Measurements from ENCODE around the gene AEBP1.
"Not testable (repeated sequence)": the region's sequence is repeated elsewhere in the genome, so short reads cannot be mapped to it uniquely, and the experiment has no call there.

The AEBP1 gene

DNA sequence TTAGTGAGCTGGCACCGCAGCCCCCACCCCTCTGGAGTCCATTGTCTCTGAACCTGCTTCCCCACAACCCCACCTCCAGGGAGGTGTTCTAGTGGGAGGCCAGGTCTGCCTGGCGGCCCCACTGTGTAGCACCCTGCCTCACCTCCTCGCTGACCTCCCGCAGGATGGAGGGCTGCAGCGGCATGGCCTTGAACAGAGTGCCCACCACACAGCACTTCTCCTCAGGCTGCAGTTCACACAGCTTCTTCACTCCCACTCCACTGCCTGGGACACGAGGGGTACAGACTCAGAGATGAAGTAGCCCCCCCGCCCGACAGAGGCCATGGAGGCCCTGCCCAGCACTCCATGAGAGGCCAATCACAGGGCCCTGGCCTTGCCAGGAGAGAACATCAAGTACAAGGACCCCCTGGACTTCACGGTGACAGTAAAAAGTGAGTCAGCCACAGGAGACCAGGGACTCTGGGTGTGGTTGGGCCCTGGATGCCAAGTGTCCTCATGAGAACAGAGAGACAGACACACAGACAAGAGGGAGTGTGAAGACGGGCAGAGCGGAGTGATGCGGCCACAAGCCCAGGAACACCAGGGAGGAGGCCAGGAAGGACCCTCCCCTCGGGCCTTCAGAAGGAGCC is 13.8 kb downstream of the AEBP1 start:
- DNase-seq (ENCODE audit: low read depth) = no peak

GRCh38 chr7:44119829-44120380 is 15.8 kb downstream of the AEBP1 start:
- no peak for DNase-seq (ENCODE audit: low read depth)

- no peak for DNase-seq (ENCODE audit: low read depth)
Observed at GRCh38 chr7:44120395-44120794, 16.2 kb downstream of the AEBP1 start.

GRCh38 chr7:44121761-44122420 is 17.7 kb downstream of the AEBP1 start:
- DNase-seq (ENCODE audit: low read depth) = no peak

DNA sequence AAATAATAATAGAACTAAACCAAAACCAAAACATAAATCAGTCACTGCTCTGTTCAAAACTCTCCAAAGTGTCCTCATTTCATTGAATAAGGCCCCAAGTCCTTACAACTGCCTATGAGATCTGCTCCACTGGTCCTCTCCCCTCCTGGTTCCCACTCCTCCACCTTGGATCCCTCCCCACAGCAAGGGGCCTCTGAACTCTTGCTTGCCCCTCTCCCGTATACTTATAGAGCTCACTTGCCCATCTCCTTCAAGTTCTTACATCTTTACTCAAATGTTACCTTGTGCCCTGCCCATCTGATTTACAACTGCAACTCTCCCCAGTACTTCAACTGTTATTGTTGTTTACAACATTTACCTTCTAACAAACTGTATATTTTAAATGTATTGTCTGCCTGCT is 18.4 kb downstream of the AEBP1 start:
- no peak for DNase-seq (ENCODE audit: low read depth)

DNA sequence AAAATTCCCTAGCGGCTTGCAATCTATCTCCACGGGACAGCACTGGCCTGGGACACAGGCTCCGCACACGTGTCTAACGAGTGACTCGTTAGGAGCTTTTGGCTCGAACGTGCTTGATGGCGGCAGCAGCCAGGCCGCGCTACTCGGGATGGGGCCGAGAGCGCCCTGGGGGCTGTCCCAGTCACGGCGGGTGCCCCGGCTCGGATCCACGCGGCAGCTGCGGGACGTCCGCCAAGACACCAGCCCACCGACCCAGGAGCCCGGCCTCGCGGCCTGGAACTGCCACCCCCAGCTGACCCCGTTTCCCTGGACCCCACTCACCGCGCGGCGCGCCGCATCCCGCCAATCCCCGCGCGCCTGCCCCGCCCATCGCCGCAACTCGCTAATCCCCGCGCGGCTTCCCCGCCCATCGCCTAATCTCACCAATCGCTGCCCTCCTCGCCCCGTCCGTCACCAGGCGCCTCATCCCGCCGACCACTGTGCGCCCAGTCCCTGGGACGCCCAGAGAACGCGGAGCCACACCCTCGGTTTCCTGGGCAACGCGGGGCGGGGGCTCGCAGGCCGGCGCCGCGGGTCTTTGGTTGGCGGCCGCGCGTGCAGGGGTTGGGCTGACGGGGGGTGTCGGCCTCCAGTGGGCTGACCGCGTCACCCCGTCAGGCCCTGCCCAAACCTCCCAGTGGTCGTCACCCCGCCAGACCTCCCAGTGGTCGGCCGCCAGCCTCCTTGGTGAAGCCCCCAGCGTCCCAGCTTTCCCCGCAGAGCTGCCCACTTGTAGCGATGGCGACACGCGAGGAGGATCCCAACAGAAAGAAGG is 19.3 kb downstream of the AEBP1 start, which contains the start of gene POLD2:
Gene POLD2 (minus strand): TSS at position 359 of the 814 bp plus-strand sequence. CDS start 1,495 bp downstream, outside the sequence.
- peak; percentile 72 for DNase-seq (ENCODE audit: low read depth)

GRCh38 chr7:44124822-44125202 is 20.7 kb downstream of the AEBP1 start:
- DNase-seq (ENCODE audit: low read depth) = no peak

DNA sequence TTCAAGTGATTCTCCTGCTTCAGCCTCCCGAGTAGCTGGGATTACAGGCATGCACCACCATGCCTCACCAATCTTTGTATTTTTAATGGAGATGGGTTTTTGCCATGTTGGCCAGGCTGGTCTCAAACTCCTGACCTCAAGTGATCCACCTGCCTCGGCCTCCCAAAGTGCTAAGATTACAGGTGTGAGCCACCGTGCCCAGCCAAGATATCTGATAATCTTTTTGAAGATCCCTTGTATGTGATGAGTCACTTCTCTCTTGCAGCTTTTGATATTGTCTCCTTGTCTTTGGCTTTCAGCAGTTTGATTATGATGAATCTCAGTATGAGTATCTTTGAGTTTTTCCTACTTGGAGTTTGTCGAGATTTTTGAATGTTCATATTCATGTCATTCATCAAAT is 22.4 kb downstream of the AEBP1 start:
- DNase-seq (ENCODE audit: low read depth) = not testable (repeated sequence)

GRCh38 chr7:44127161-44127560 is 23.0 kb downstream of the AEBP1 start:
- no peak for DNase-seq (ENCODE audit: low read depth)

GRCh38 chr7:44128721-44129582 is 24.8 kb downstream of the AEBP1 start:
- no peak for DNase-seq (ENCODE audit: low read depth)

GRCh38 chr7:44131173-44132029 is 27.3 kb downstream of the AEBP1 start:
- no peak for DNase-seq (ENCODE audit: low read depth)

- peak; percentile 27 for DNase-seq (ENCODE audit: low read depth)
Observed at GRCh38 chr7:44132039-44132438, 27.9 kb downstream of the AEBP1 start.

GRCh38 chr7:44133295-44133694 is 29.1 kb downstream of the AEBP1 start:
- no peak for DNase-seq (ENCODE audit: low read depth)

DNA sequence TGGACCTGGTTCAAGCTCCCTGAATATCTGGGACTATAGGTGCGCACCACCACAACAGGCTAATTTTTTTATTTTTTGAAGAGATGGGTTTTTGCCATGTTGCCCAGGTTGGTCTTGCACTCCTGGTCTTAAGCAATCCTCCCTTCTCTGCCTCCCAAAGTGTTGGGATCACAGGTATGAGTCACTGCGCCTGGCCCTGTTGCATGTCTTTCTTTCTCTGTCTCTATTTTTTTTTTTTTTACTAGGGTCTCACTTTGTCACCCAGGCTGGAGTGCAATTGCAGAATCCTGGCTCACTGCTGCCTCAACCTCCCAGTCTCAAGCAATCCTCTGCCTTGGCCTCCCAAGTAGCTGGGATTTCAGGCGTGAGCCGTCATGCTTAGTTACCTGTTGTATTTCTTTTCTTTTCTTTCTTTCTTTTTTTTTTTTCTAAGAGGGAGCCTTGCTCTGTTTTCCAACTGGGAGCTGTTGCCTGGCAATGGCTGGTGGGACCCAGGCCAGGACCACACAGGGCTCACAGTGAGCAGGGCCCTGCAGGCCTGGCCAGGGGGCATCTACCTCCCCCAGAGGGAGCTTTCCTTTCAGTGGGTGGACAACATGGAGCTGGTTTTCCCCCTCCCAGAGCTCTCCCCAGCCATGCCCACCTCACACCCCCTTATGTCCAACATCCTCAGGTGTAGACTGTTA is 30.9 kb downstream of the AEBP1 start:
- DNase-seq (ENCODE audit: low read depth) = no peak

DNA sequence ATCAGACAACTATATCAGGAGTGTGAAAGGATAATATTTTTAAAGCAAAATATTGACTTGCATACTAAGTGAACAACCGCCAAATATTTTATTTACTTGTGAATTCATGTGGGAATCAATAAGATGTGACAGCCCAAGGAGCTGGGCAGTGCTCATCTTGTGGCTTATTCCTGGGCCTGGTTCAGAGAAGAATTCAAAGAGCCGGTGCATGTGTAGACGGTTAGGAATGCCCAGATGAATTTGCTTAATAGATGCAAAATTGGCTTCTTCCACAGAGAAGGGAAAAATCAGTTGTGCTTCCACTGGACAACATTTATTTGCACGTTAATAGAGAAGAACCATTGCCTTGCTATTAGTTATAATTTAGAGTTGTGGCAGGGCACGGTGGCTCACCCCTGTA is 32.6 kb downstream of the AEBP1 start:
- DNase-seq (ENCODE audit: low read depth) = no peak

DNA sequence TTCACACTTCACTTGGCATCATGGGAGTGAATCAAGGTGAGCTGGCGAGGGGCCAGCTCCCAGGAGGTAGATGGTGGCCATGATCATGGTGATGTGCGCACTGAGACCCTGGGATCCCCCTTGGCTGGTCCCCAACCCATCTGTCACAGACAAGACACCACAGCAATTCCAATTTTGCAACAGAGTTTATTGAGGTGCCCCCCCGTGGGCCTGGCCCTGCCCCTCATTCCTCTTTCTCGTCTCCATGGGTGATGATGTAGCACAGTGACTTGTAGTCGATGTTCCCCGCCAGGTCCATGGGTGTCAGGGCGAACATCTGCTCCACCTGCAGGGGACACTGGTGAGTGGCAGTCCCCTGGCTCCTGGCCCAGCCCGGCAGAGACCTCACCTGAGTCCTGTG is 34.6 kb downstream of the AEBP1 start:
- no peak for DNase-seq (ENCODE audit: low read depth)

- DNase-seq (ENCODE audit: low read depth) = no peak
Observed at GRCh38 chr7:44139311-44140010, 35.3 kb downstream of the AEBP1 start.

- no peak for DNase-seq (ENCODE audit: low read depth)
Observed at GRCh38 chr7:44140341-44140740, 36.2 kb downstream of the AEBP1 start.

DNA sequence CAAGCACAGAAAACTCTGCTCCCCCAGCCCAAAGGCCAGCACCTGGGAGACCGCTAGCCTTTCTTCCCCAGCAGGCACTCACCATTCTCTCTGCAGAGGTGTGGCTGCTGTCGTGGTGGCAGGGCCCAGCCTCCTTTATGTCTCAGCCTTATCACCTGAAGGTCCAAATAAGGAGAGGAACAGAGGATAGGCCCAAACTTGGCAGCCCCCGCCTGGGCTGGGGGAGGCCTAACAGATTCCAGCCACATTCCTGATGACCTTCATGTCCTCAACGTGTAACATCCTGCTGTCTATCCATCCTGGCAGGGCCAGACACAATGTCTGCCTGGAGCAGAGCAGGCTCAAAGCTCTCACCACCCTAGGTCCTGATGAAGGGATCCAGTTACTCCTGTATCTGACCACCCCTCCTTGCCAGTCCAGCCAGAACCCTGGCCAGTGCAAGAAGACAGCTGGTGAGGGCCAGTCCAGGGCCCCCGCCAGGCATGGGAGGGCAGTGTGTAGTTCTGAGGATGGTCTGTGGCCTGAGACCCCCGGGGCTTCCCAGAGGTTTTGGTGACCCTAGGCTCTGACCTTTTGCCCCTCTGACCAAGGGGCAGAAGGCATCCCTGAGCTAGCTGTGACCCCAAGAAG is 37.2 kb downstream of the AEBP1 start, which contains the start of gene MYL7:
Gene MYL7 (minus strand): TSS at position 112 of the 630 bp plus-strand sequence. CDS start 27 bp downstream, at position 85.
- no peak for DNase-seq (ENCODE audit: low read depth)

Measured in HS-27A (cell line).